VCaP (cell line): ENCODE results near the gene SLCO4A1.

Source experiments
- H3K27ac ChIP-seq: fragments of 450-650 bp; 2 replicates; pipeline ENCODE4 v1.5.1; 2017
- TF ChIP-seq, protein P1 (sequence below): fragments of 450-650 bp; conservative IDR thresholded peaks from 2 replicates; pipeline ENCODE4 v1.5.1; 2017; ENCODE audit warnings: mild to moderate bottlenecking, moderate library complexity

Gene SLCO4A1

DNA sequence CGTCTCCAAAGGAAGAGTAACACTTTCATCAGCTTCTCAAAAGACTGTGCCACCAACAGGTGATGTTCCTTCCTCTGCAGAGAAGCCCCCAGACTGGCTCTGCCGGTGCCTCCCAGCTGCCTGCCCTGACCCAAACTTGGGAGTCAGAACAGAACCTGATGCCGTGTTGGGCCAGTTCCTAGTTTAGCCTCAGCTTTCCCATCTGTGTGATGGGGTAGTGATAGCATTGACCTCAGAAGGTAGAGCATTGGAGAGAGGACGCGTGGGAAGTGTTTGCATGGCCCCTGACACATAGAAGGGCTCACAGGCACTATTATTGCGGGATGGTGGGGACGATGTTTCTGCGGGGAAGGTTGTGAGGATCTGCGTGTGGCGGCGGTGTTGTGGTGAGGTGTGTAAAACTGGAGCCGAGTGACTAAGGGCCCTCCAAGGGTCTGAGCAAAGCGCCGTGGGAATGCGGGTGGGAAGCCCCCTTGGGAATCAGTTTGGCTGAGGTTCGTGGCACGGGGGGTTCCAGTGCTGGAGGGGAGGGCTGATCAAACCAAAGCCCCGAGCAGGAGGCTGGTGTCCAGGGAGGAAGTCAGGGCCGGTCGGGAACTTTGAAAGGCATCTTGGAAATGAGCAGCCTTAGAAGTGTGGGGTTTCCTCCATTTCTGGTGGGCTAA is 68.0 kb downstream of the SLCO4A1 start:
- TF ChIP-seq, protein P1, sequence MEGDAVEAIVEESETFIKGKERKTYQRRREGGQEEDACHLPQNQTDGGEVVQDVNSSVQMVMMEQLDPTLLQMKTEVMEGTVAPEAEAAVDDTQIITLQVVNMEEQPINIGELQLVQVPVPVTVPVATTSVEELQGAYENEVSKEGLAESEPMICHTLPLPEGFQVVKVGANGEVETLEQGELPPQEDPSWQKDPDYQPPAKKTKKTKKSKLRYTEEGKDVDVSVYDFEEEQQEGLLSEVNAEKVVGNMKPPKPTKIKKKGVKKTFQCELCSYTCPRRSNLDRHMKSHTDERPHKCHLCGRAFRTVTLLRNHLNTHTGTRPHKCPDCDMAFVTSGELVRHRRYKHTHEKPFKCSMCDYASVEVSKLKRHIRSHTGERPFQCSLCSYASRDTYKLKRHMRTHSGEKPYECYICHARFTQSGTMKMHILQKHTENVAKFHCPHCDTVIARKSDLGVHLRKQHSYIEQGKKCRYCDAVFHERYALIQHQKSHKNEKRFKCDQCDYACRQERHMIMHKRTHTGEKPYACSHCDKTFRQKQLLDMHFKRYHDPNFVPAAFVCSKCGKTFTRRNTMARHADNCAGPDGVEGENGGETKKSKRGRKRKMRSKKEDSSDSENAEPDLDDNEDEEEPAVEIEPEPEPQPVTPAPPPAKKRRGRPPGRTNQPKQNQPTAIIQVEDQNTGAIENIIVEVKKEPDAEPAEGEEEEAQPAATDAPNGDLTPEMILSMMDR = no peak
- no peak overlapping the region for H3K27ac ChIP-seq

DNA sequence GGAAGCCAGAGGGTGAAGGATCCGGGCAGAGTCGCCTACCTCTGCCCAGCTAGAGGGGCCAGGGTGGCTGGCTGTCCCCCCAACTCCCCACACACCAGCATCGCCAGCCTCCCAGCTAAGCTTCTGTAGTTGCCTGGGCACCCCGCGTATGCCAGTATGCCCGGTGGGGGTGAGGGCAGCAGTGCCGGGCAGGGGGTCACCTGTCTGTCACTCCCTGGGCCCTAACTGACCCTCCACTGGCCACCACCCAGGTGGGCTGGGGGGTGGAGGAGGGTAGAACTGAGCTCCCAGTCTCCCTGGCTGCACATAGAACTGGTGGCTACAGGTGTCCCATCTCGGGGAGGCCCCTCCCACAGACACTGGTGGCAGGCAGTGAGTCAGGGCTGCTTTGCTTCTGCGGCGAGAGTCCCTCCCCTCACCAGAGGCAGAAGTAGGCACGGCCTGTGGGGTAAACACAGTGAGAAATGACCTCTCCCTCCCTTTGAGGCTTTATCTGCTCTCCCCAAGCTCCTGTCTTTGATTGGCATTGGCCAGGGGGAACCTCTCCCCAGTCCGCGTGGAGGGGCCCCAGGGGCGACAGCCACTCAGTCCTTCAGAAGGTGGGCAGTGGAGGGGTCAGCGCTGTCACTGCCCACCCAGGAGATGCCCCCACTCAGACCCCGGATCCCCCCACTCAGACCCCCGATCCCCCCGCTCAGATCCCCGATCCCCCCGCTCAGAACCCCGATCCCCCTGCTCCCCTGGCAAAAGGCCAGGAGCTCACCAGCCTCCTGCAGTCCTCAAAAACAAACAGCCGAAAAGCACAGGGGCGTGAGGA is 68.8 kb downstream of the SLCO4A1 start:
- no peak overlapping the region for H3K27ac ChIP-seq
- TF ChIP-seq, protein P1 = no peak

DNA sequence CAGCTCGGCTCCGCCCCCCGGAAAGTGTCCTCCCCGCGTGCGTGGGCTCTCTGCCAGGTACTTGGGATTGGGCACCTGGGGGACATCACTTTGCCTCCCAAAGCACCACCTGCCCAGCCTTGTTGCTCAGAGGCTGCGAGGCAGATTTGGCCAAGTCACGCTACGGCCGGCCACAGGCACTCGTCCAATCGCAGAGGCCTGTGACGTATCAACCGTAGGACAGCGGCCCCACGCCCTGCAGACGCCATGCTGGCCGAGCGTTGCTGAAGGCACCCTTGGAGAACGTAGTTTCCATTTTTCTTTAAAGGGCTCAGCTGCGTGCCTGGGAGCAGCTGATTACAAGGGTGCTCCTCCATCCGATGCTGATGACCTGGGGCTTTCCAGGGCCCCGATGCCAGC is 69.4 kb downstream of the SLCO4A1 start:
- TF ChIP-seq, protein P1 = no peak
- no peak overlapping the region for H3K27ac ChIP-seq

DNA sequence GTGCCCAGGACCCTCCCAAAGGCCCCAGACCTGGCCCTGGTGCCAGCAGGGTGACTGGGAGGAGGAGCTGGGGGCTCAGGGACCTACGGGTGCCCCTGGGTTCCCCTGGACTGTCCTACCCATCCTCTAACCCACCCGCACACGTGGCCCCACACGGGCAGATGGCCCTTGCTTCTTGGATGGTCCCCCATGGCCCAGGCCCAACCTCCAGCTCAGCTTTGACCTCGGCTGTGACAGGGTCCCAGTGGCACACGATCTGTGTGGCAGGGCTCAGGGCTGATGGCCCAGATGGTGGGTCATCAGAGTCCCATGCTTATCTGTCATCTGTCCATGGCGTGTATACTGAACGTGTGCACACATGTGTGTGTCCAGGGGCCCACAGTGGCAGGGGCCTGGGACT is 70.3 kb downstream of the SLCO4A1 start:
- peak overlapping the region; percentile 52; the same call in 1 of the 2 replicates for H3K27ac ChIP-seq
- TF ChIP-seq, protein P1 = no peak

DNA sequence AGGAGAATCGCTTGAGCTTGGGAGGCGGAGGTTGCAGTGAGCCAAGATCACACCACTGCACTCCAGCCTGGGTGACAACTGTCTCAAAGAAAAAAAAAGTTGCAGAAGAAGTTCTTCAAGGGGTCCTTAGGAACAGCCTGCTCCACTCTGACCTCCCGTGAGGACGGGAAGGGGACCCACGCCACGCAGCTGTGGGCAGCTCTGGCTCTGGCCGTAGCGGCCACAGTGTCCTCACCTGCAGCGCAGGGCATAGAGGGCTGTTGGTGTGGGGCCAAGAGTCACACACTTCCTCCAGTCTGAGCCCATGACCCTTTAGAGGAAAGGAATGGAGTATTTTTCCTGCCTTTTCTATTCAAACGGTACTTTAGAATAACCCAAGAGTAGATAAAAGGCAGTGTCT is 71.7 kb downstream of the SLCO4A1 start:
- TF ChIP-seq, protein P1 = no peak

DNA sequence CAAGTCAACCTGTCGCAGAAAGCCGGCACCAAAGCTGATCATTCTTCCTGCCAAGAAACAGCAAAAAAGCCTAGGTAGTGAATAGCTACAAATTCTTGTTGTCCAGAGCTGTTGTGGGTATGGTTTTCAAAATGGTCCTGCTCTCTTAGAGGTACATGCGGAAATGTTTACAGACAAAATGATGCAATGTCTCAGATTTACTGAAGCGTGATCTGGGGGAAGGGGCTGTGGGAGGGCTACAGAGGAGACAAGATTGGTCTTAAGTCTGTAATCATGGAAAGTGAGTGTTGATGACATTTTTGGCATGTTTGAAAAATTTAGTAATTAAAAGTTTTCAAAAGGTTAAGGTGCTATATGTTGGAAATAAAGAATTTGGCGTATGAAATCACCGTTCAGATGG is 72.5 kb downstream of the SLCO4A1 start:
- TF ChIP-seq, protein P1 = no peak
- H3K27ac ChIP-seq = no peak overlapping the region

More for the DNA sequence above, 71.7 kb downstream of the SLCO4A1 start:
- peak overlapping the region; percentile 52 for H3K27ac ChIP-seq

DNA sequence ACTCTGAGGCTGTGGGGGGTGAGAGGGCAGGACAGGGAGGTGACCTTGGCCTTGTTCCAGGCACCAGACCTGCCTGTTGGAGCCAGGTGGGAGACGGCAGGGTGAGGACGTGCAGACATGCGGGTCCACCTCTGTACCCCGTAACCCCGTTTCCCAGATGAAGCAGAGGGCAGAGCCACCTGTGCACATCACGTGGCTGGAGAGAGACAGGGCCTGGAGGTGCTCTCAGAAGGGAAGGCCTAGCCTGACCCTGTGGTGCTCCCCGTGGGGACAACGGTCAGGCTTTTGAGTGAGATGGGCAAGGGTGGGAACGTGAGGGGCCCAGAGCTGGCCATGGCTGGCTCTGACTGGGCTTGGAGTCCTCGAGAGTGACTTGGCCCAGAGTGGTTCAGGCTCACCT is 72.9 kb downstream of the SLCO4A1 start:
- H3K27ac ChIP-seq = no peak overlapping the region
- TF ChIP-seq, protein P1 = no peak
